HG03565 (cell line): ENCODE results near the gene IPO13.

ENCODE experiments used
- ATAC-seq: cut with Tn5 transposase; IDR thresholded peaks from one replicate; pipeline ENCODE4 v1.9.1; 2021; ENCODE audit warnings: mild to moderate bottlenecking, moderate library complexity; ENCODE audit not compliant: unreplicated experiment

IPO13 gene

DNA sequence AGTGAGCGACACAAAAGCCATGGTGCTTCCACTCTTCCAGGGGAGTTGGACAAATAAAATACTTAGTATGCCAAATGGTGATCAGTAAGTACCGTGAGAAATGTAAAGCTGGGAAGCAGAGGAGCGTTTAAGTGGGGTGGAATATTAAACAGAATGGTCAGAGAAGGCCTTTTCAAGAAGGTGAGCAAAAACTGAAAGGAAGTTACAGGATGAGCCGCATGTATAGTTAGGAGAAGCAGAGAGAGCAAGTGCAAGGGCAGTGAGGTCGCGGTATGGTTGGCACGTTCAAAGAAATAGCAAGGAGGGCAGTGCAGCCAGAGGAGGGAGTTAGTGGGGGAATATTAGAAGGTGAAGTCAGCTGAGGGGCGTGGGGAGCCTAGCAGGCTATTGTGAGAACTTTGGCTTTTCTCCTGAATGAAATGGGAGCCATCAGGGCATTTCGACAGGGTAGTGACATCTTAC, 27.3 kb downstream of the IPO13 start:
- ATAC-seq: no peak

DNA sequence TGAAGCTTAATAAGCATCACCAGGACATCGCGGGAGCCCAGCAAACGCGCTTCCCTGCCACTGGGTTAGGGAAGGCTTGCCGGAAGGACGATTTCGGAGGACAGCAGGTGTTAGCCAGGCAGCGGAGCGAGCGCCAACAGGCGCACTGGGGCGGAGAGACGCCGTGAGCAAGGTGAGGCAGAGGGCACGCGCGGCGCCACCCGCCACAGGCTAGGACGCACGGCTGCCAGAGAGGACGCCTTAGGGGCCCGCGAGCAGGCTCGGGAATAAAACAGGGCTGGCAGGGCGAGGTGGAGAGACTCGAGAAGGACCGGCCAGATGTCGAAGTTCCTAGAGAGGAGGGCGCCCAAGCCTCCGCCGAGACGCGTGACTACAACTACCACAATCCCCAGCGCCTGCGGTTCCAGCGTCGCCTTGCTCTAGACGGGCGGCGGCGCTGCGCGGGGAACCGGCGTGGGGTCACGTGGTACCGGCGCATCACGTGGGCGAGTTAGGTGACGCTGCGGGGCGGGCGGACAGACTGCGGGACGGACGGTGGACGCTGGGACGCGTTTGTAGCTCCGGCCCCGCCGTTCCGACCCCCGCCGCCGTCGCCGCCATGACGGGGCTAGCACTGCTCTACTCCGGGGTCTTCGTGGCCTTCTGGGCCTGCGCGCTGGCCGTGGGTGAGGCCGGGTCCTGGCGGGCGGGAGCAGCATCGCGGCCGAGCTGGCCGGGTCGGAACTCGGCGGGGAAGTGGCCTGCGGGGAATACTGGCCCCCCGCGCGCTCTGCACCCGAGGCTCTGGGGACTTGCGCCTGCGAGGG, 27.9 kb downstream of the IPO13 start, which contains the start of gene ATP6V0B:
Gene ATP6V0B, plus strand, starts transcription at position 518 of the 806 bp plus-strand sequence. Its CDS starts 81 bp downstream, at position 599.
- peak; percentile 43 for ATAC-seq

DNA sequence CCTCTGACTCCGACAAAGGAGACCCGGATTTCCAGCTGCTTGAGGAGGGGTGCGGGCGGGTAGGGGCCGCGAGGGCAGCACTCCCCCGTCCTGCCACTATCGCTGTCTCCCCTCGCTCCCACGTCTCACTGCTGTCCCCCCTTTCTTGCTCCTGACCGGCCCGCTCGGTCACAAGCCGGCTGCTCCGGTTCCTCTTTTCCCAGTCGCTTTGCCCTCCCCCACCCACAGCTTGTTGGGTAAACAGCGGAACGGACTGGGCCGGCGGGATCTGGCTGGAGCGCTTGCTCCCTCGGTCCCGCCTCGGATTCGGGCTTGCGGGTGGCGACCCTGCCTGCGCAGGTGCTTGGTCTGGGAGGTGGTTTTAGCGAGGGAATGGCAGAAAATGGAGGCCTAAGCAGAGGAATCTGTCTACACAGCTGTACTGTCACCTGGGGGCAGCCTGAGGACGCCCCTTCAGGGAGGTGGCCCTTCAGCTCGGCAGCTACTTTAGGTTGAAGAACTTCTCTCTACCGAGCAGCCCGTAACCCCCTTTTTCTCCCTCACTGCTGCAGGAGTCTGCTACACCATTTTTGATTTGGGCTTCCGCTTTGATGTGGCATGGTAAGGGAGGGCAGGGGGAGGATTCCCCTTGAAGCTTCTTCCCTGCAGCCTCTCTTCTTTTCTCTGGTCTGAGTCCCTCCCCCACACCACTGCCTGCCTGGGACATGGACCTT, 28.7 kb downstream of the IPO13 start:
- no peak for ATAC-seq

DNA sequence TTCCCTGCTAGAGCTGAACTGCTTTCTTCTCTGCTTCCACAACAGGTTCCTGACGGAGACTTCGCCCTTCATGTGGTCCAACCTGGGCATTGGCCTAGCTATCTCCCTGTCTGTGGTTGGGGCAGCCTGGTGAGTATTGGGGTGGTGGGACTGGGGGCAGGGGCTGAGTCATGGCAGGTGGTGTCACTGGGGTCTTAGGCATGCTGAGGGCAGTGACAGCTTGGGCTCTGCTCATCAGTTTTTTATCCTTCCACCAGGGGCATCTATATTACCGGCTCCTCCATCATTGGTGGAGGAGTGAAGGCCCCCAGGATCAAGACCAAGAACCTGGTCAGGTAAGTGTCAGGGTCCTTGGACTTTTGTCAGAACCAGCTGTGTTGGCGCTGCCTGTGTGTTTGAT, 29.3 kb downstream of the IPO13 start:
- no peak for ATAC-seq

DNA sequence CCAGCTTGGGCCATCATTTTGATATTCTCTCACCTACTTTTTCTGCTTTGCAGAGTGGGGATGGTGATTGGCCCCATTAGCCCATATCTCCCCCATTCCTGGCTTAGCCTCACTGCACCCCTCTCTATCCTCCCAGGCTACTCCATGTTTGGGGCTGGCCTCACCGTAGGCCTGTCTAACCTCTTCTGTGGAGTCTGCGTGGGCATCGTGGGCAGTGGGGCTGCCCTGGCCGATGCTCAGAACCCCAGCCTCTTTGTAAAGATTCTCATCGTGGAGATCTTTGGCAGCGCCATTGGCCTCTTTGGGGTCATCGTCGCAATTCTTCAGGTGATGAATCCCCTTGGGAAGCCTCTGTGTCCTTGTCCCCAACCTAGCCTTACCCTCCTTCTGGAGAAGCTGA, 30.1 kb downstream of the IPO13 start:
- no peak for ATAC-seq

DNA sequence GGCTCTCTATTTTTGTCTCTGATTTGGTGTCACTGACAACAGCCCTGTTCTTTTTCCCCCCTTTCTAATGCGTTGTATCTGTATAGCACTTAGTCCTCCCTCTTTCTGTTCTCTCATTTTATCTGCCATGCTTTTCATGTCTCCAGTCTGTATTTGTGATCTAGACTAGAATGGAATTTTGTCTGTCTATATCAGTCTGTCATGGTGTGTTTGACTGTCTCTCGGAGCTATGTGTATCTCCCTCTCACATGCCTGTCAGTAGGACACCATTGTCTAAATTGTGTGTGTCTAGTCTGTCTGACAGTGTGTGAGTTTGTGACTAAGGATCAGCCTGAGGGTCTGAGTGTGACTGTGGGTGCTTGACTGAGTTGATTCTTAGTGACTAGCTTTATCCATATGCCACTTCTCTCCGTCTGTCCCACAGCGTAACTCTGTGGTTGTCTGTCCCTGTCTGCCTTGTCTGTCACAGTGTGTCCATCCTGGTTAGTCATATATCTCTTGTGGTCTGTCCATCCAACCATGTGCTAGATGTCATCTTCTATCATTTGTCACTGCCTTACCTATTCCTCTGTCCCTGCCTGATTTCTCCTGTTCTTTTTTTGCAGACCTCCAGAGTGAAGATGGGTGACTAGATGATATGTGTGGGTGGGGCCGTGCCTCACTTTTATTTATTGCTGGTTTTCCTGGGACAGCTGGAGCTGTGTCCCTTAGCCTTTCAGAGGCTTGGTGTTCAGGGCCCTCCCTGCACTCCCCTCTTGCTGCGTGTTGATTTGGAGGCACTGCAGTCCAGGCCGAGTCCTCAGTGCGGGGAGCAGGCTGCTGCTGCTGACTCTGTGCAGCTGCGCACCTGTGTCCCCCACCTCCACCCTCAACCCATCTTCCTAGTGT, 30.9 kb downstream of the IPO13 start:
- ATAC-seq: no peak

DNA sequence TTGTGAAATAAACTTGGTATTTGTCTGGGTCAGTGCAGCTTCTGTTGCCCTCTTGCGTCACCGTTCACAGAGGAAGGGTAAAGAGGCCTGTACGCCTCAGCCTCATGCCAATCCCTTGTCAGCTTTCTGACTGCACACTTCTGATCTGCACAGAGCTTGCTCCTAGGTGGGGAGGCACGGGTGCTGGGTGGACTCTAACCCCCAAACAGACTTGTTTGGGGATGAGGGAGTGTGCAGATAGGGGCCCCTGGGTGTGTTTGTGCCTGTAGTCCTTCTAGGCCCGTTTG, 31.5 kb downstream of the IPO13 start:
- ATAC-seq: no peak

DNA sequence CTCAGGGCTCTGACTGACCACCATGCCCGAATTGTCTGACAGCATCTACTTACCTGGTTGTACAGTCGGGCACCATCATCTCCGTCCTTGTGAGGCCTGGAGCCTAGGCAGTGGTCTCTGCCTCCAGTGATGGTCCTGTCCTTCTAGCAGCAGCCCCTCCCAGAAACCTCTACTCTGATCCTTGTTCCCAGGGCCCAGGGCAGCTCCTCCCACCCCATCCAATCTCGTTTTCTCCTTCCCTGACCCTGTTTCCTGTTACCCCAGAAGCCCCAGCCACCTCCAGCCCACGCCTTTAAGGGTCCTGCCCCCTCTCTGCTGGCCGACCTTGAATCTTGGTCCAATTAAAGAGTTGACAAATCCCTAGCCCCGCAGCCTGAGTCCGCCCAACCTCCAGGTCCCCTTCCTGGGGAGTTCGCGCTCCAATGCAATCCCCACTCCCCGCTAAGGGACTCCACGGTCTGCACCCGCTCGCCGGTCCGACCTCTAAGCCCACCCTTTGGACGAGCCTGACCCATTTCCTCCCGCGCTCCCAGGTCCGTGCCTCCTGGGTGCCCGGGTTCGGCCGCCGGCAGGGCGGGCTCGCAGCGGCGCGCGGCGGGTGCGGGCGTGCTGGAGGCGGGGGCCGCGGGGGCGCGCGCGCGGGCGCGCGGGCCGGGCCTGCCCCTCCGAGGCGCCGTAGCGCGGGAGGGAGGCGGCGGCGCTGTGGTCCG, 32.0 kb downstream of the IPO13 start, which contains the start of gene B4GALT2:
Gene B4GALT2, plus strand, starts transcription at position 660 of the 710 bp plus-strand sequence. CDS start 1,951 bp downstream, outside the sequence.
- no peak for ATAC-seq

DNA sequence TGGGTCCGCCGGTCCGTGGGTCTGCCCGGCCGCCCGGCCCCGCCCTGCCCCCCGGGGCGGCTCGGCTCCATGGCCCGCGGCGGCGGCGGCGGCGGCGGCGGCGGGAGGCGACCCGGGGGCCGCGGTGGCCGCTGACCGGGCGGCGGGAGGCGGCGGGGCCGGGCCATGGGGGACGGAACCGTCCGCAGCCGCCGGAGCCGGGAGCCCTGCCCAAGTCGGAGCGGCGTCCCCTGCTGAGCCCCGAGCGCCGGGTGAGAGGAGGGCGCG, 32.4 kb downstream of the IPO13 start:
- no peak for ATAC-seq

DNA sequence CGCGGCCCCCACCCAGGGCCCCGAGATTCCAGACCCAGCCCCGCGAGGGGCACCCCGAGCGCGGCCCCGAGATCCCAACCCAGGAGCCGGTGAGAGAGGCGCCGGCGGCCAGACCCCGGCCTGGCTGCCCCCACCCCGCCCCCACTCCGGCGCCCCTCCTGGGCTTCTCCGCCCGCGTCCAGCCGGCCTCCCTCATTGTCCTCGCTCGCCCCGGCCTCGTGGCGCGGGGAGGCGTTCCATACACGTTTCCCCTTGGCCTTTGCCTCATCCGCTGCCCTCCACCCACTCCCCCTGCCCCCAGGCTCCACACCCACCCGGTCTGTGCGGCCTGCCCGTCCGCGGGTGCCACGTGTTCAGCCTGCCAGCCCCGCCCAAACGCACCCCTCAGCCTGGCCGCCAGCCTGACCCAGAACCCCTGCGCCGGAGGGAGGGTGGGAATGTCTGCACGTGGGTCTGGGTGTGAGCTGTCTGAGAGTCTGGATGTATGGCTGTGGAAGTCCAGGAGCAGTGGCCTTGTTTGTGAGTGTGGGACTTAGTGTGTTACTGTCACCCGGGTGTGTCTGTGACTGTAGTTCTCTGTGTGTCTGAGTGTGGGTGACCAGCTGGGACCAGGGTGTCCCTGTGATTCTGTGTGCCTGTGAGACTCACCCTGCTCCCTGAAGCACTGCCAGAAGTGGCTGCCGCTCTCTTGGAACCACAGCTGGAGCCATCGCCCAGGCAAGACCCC, 32.9 kb downstream of the IPO13 start:
- ATAC-seq: no peak

DNA sequence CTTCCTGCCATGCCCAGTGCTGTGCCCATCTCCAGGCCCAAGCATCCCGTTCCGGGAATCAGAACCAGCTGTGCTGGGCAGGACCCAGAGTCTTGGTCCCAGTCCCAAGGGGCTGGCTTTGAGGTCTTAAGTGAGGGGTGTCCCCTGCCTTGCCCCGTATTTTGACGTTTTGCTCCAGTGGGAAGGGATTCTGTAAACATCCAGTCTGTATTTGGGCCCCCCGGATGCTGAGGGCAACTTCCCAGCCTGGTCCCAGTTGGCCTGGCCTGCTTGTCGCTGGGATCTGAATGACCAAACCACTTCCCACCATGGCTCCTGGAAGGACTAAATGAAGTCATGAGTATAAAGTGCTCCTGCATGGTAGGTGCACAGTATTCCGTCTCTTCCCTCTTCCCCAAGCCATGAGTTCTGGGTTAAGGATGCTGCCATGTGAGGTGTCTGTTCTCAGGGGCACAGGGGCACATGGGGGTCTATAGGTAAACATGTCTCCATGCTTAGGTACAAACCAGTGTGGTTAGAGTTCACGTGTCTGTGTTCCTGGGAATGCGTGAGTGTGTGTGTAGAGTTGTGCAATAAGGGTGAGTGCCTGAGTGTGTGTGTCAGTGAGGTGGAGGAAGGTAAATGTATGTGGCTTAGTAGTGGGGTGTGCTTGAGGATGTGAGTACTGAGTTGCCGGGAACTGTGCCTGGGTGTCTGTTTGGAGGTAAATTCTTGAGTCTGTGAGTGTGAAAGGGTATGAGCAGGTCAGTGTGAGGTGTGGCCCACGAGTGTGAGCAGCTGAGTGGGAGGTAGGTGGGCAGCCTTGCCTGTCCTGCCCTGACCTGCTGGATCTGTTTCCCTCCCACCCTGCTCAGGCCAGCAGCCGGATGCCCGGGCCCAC, 33.7 kb downstream of the IPO13 start:
- ATAC-seq: no peak

DNA sequence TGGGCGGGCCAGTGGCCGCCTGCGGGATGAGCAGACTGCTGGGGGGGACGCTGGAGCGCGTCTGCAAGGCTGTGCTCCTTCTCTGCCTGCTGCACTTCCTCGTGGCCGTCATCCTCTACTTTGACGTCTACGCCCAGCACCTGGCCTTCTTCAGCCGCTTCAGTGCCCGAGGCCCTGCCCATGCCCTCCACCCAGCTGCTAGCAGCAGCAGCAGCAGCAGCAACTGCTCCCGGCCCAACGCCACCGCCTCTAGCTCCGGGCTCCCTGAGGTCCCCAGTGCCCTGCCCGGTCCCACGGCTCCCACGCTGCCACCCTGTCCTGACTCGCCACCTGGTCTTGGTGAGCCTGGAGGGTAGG, 34.4 kb downstream of the IPO13 start:
- no peak for ATAC-seq

DNA sequence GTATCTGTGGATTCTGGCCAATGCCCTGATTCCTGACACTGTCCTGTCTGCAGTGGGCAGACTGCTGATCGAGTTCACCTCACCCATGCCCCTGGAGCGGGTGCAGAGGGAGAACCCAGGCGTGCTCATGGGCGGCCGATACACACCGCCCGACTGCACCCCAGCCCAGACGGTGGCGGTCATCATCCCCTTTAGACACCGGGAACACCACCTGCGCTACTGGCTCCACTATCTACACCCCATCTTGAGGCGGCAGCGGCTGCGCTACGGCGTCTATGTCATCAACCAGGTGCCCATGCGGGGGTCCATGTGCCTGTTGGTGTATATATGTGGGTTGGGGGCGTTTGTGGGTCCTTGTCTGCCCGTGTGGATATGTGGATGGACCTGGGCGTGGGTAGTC, 34.9 kb downstream of the IPO13 start:
- no peak for ATAC-seq

DNA sequence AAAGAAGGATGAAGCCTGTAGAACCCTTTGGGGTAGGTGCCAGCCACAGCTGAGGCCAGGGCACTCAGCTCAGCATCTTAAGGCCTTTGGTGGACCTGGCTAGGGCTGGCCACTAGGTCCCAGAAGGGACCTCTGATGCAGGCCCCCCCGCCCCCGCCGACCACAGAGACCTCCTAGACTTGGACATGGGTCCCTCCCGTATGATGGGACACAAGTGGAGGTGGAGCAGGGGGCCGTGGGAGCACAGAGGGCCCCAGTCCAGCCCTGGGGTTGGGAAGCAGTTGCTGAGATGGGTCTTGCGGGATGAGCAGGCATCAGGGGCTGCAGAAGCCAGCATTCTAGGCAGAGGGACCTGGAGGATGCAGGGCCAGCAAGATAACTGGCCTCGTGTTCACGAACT, 35.5 kb downstream of the IPO13 start:
- no peak for ATAC-seq

DNA sequence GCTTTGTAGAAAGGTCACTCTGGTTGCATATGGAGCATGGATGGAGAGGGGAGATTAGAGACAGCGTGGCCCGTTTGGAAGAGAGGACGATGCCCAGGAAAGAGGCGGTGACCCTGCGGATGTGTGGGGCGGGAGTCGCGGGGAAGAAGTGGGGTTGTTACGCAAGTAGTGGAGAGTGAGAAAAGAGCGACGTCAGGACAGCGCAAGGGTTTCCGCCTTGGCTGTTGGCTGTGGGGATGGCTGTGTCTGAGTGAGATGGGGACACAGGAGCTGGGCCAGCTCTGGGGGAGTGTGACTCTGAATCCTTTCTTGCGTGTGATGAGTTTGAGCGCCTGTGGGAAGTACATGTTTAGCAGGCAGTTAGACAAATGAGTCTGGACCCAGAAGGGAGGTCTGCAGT, 36.1 kb downstream of the IPO13 start:
- no peak for ATAC-seq

DNA sequence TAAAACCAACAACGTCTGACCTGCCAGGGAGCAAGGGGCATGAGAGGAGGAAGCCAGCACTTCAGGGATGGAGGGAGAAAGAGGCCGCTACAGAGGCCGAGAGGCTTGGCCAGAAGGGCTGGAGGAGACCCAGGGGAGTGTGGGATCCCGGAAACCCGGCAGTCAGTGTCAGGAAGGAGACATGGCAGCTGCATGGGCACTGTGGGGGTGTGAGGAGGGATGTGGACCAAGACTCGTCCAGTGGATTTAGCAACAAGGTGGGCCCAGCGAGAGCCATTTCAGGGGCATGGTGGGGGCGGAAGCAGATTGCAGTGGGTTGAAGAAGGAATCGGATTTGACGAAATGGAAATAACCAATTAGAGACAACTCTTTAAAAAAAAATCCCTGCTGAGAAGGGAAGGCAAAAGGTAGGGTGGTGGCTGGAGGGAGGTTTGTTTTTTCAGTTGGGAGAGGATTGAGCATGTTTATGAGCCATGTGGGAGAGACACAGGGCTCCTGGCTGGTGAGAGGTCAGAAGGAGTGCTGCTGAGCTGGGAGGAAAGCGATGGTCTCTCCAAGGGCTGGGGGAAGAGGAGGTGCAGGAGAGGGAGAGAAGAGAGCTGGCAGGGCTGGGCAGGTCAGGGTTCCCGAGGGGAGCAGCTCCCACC, 36.6 kb downstream of the IPO13 start:
- ATAC-seq: no peak

DNA sequence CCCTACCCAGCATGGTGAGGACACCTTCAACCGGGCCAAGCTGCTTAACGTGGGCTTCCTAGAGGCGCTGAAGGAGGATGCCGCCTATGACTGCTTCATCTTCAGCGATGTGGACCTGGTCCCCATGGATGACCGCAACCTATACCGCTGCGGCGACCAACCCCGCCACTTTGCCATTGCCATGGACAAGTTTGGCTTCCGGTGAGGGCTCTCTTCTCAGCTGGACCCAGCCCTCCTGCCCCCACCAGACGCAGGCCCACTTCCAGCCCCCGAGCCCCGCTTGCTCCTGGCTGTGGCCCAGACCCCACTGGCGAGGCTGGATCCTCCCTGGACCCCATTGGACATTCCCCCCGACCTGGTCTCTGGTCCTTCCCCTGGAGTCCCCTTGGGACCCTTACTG, 38.1 kb downstream of the IPO13 start:
- ATAC-seq: no peak

DNA sequence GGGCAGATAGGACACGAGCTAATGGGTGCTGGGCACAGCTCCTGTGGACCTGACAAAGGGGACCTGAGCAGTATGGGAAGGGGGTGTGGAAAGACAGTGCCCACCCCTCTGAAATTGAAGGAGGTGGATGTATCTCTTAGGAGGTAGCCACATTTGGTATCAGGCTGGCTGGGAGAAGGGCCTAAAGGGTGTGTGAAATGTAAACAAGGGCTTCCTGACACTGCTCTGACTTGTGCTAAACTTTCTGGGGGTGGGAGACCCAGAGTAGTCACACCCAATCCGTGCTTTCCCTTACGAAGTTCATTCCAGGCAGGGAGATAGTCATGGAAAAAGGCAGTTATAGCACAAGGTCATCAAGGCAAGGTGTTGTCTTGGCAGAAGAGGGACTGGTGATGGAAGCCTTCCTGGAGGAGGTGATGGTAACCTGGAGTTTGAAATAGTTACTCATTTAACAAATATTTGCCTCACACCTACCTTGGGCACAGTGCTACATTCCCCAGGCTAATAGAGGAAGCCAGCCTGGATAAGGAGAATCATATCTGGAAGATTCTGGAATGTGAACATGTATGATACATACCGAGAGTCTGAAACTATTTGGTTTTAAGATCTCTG, 39.3 kb downstream of the IPO13 start:
- ATAC-seq: no peak

DNA sequence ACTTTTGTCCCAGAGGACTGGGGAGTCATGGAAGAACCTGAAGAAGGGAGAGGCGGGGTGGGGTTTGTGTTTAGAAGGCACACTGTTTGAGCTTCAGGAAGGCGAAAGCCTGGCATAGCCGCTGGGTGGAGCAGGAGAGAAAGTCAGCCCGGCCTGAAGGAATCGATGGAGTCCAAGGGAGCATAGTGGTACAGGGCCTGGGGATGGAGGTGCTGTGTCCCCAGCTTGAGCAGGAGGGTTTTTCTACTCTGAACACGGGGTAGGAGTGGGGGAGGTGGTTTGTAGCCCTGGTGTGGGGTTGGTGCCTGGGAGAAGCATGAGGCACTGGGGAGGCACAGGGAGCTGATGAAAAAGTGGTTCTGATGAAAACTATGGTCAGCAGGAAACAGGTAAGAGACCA, 40.0 kb downstream of the IPO13 start:
- no peak for ATAC-seq
